ENCODE results near the gene KCNK15. TPM values are rescaled to one million over a fixed set of nuclear protein-coding genes. Genes with fewer than 3 reads are reported as not detected.
A peak's percentile ranks its signal among the peaks of the same experiment; 100 is the strongest.

KCNK15 gene
- total RNA-seq, 4 donors from 2014 or later = 0.57 to 1.9 (median 1.4) TPM

DNA sequence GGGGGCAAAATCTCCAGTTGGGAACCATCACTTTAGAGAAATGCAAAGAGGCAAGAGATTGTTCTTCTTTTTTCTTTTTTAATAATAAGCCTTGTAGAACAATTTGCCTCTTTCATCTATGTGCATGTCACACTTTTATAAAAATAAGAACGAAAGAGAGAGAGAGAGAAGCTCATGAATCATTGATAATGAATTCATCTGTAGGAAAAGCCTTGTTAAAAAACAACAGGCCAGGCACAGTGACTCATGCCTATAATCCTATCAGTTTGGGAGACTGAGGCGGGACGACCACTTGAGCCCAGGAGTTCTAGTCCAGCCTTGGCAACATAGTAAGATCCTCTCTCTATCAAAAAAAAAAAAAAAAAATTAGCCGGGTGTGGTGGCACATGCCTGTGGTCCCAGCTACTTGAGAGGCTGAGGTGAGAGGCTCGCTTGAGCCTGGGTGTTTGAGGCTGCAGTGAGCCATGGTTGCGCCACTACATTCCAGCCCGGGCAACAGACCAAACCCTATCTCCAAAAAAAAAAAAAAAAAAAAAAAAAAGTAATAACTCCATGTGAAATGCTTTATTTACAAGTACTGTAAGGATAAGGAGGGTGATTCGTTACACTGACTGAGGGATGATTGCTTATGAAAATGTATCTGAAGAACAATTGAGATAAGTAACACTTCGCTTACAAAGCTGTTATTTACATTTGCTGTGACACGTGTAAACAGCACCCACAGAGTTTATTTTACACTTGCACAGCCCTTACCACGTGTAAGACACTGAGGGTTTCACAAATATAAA is 24.5 kb upstream of the KCNK15 start:
- TF ChIP-seq POLR2A (IDR thresholded peaks at IDR 0.05) (no peak), EP300 (IDR thresholded peaks at IDR 0.05) (no peak), POLR2AphosphoS5 (IDR thresholded peaks at IDR 0.05) (peak in 1 of 3 donors; percentile 34)
- TF ChIP-seq, protein P1, sequence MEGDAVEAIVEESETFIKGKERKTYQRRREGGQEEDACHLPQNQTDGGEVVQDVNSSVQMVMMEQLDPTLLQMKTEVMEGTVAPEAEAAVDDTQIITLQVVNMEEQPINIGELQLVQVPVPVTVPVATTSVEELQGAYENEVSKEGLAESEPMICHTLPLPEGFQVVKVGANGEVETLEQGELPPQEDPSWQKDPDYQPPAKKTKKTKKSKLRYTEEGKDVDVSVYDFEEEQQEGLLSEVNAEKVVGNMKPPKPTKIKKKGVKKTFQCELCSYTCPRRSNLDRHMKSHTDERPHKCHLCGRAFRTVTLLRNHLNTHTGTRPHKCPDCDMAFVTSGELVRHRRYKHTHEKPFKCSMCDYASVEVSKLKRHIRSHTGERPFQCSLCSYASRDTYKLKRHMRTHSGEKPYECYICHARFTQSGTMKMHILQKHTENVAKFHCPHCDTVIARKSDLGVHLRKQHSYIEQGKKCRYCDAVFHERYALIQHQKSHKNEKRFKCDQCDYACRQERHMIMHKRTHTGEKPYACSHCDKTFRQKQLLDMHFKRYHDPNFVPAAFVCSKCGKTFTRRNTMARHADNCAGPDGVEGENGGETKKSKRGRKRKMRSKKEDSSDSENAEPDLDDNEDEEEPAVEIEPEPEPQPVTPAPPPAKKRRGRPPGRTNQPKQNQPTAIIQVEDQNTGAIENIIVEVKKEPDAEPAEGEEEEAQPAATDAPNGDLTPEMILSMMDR (IDR thresholded peaks at IDR 0.05) = no peak
- DNase-seq (ENCODE audit: low spot score in 2 of 2) = no peak

DNA sequence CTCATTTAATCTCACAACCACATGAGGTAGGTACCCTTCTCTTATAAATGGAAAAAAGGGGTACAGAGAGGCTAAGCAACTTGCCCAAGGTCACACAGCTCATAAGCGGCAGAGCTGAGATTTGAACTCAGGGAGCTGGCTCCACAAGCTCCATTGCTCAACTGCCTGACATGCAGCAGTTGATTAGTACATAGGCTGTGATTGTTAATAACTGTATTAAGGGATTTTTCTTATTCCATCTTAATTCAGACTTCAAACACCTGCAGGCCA is 23.9 kb upstream of the KCNK15 start:
- H3K4me1 ChIP-seq = peaks cover 24% of the 10 kb centered on the region

More for the DNA sequence above, 24.5 kb upstream of the KCNK15 start:
- 35% methylated on average over 11 of the region's 11 CpGs for WGBS
- Histone ChIP-seq H3K36me3 (no peaks in the 10 kb centered on the region), H3K27ac (peak overlapping the region; percentile 86), H3K4me3 (no peak overlapping the region), H3K27me3 (no peaks in the 10 kb centered on the region), H3K4me1 (peaks cover 29% of the 10 kb centered on the region), H3K9me3 (no peaks in the 10 kb centered on the region)

DNA sequence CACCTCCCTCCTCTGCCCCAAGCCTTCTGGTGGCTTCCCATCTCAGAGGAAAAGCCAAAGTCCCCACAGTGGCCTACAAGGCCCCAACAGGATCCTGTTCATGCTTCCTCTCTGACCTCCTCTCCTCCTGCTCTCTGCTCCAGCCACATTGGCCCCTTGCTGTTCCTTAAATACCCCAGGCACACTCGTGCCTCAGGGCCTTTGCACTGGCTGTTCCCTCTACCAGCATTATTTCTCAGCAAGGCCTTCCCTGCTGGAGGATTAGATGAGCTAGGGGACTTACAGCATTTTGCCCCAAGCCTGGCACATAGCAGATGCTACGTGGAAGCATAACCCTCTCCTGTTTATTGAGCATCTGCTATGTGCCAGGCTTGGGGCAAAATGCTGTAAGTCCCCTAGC is 22.7 kb upstream of the KCNK15 start:
- peaks cover 21% of the 10 kb centered on the region for H3K4me1 ChIP-seq
- H3K9me3 ChIP-seq = no peaks in the 10 kb centered on the region
- DNase-seq (ENCODE audit: low spot score in 2 of 2) = no peak
- no peak overlapping the region for H3K27ac ChIP-seq
- no peak overlapping the region for H3K4me3 ChIP-seq
- TF ChIP-seq EP300 (IDR thresholded peaks at IDR 0.05) (no peak), POLR2A (IDR thresholded peaks at IDR 0.05) (no peak), POLR2AphosphoS5 (IDR thresholded peaks at IDR 0.05) (no peak)
- TF ChIP-seq, protein P1 (IDR thresholded peaks at IDR 0.05) = no peak
- WGBS = 84% methylated on average over 2 of the region's 2 CpGs
- no peaks in the 10 kb centered on the region for H3K36me3 ChIP-seq
- H3K27me3 ChIP-seq = no peaks in the 10 kb centered on the region

More for the DNA sequence above, 23.9 kb upstream of the KCNK15 start:
- TF ChIP-seq POLR2A (IDR thresholded peaks at IDR 0.05) = no peak
- TF ChIP-seq POLR2AphosphoS5 (IDR thresholded peaks at IDR 0.05) = no peak
- TF ChIP-seq, protein P1 (IDR thresholded peaks at IDR 0.05) = no peak
- TF ChIP-seq EP300 (IDR thresholded peaks at IDR 0.05) = no peak
- WGBS = 100% methylated on average over 1 of the region's 1 CpG
- no peaks in the 10 kb centered on the region for H3K36me3 ChIP-seq
- no peak for DNase-seq (ENCODE audit: low spot score in 2 of 2)
- H3K9me3 ChIP-seq = no peaks in the 10 kb centered on the region
- H3K27ac ChIP-seq = peak overlapping the region; percentile 86
- no peak overlapping the region for H3K4me3 ChIP-seq
- H3K27me3 ChIP-seq = no peaks in the 10 kb centered on the region

DNA sequence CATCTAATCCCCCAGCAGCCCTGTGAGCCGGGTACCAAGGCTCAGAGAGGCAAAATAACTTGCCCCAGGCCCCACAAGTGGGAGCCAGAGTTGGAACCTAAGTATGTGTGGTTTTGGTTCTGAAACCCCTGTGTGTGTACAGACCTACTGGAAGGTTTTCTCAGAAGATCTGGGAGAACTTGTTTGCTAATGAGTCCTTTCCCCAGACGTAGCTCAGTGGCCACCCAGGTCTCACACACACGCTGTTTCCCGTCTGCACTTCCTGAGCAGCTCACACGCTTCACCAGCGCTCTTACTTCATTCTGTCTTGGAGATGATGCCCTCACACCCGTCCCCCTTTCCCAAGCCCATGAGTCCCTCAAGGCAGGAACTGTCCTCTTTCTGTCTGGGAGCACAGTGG is 22.3 kb upstream of the KCNK15 start:
- 66% methylated on average over 7 of the region's 7 CpGs for whole genome bisulfite sequencing

DNA sequence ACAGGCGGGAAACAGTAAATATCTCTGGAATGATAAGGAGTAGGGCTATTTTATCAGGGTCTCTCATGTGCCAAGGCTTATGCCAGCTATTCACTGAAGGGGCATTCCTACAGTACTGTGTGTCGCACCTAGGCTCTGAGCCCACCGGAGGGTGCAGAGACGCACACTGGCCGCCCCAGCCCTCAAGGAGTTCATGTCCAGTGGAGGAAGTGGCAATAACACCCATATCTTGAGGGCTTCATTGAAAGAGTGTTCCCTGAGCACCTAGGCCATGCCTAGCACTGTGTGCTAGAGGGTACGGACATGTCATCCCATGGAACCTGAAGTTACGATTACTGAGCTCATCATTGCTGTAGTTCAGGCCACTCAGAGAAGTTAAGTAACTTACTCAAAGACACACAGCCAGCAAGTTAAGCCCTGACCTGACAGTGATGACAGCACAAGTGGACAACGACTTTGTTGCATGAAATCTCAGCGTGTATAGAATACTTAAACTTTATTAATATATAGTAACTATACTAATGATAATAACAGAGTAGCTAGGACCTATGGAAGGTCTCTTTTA is 21.8 kb upstream of the KCNK15 start:
- no peak for TF ChIP-seq POLR2A (IDR thresholded peaks at IDR 0.05)
- TF ChIP-seq, protein P1 (IDR thresholded peaks at IDR 0.05) = no peak
- no peak for TF ChIP-seq POLR2AphosphoS5 (IDR thresholded peaks at IDR 0.05)
- TF ChIP-seq EP300 (IDR thresholded peaks at IDR 0.05) = no peak
- Histone ChIP-seq H3K36me3 (no peaks in the 10 kb centered on the region), H3K27me3 (no peaks in the 10 kb centered on the region), H3K27ac (no peak overlapping the region), H3K4me1 (peaks cover 23% of the 10 kb centered on the region), H3K4me3 (no peak overlapping the region), H3K9me3 (no peaks in the 10 kb centered on the region)
- DNase-seq (ENCODE audit: low spot score in 2 of 2) = no peak
- WGBS = 96% methylated on average over 9 of the region's 9 CpGs

More for the DNA sequence above, 22.3 kb upstream of the KCNK15 start:
- Histone ChIP-seq H3K27ac (no peak overlapping the region), H3K9me3 (no peaks in the 10 kb centered on the region), H3K4me3 (no peak overlapping the region), H3K36me3 (no peaks in the 10 kb centered on the region), H3K4me1 (peaks cover 18% of the 10 kb centered on the region), H3K27me3 (no peaks in the 10 kb centered on the region)
- DNase-seq (ENCODE audit: low spot score in 2 of 2) = no peak
- TF ChIP-seq POLR2A (IDR thresholded peaks at IDR 0.05) = no peak
- TF ChIP-seq EP300 (IDR thresholded peaks at IDR 0.05) = no peak
- TF ChIP-seq, protein P1 (IDR thresholded peaks at IDR 0.05) = no peak
- TF ChIP-seq POLR2AphosphoS5 (IDR thresholded peaks at IDR 0.05) = no peak
